ENCODE data around the gene MAEL. TPM values are rescaled to one million over a fixed set of nuclear protein-coding genes. Genes with fewer than 3 reads are reported as not detected.
A peak's percentile ranks its signal among the peaks of the same experiment; 100 is the strongest.

MAEL gene
- total RNA-seq (1 to 10 TPM; 3.2 to 7.5 (median 5.2) TPM), polyA plus RNA-seq (3.9 TPM)
- long read RNA-seq, donor 1, partial matches to known transcripts = 2 of 18 reads
- long read RNA-seq, donor 1, other reads (novel, unspliced or antisense) = 13 of 18 reads
- long read RNA-seq, donor 2, partial matches to known transcripts = 1 of 5 reads
- long read RNA-seq, donor 2, other reads (novel, unspliced or antisense) = 4 of 5 reads
- long read RNA-seq, donor 3, partial matches to known transcripts = 1 of 39 reads
- long read RNA-seq, donor 3, other reads (novel, unspliced or antisense) = 36 of 39 reads
- long read RNA-seq, donor 4, partial matches to known transcripts = 2 of 15 reads
- long read RNA-seq, donor 4, other reads (novel, unspliced or antisense) = 9 of 15 reads

DNA sequence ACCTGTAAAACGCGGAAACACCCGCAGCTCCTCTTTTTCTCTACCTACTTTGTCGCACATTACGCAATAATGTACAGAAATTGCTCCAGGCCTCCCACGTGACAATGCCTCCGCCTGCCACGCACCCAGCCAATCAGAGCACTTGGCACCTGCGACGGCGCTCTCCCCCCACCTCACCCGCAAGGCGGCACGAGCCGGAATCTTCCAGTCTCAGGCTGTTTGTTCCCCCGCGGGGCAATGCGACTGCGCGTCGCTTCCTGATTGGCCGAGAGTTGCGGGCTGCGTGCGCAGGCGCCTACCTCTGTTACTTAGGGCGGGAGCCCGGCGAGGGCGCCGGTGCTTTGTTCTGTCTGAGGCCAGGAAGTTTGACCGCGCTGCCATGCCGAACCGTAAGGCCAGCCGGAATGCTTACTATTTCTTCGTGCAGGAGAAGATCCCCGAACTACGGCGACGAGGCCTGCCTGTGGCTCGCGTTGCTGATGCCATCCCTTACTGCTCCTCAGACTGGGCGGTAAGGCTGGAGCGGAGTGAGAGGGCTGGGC, at the start of gene MAEL:
MAEL (plus strand) TSS at position 307 of the 542 bp plus-strand sequence; CDS start at position 380, 73 bp downstream.
- H3K4me3 ChIP-seq (ENCODE audit: low read length) = no peak within 1 kb of the TSS
- H3K9me3 ChIP-seq (ENCODE audit: control insufficient read depth, low read length) = no peaks in the 10 kb centered on the region
- DNase-seq = peak in 2 of 3 donors; percentile 34 to 46
- H3K27me3 ChIP-seq (ENCODE audit: control insufficient read depth, insufficient read depth) = no peaks in the 10 kb centered on the region
- 88% methylated on average over 45 of the region's 45 CpGs for WGBS
- ATAC-seq = no peak
- H3K4me1 ChIP-seq (ENCODE audit: control insufficient read depth, insufficient read depth, low read length) = no peaks in the 10 kb centered on the region
- H3K27ac ChIP-seq (ENCODE audit: low read length) = no peak within 1 kb of the TSS
- intact Hi-C loops (cut with DNase I) = no loop called here

- Histone ChIP-seq H3K27me3 (ENCODE audit: control insufficient read depth, insufficient read depth) (no peaks in the 10 kb centered on the region), H3K27ac (ENCODE audit: low read length) (no peak overlapping the region)
- WGBS = 74% methylated on average over 5 of the region's 5 CpGs
These were observed 49.2 kb upstream of the MAEL start for GRCh38 chr1:166939741-166940375.

GRCh38 chr1:166944186-166944967, 44.7 kb upstream of the MAEL start:
- no peaks in the 10 kb centered on the region for H3K27me3 ChIP-seq (ENCODE audit: control insufficient read depth, insufficient read depth)
- no peak for DNase-seq
- no peak overlapping the region for H3K4me3 ChIP-seq (ENCODE audit: low read length)
- 71% methylated on average over 5 of the region's 5 CpGs for WGBS
- no peak overlapping the region for H3K27ac ChIP-seq (ENCODE audit: low read length)
- intact Hi-C loops (cut with DNase I) = no loop called here
- H3K4me1 ChIP-seq (ENCODE audit: control insufficient read depth, insufficient read depth, low read length) = no peaks in the 10 kb centered on the region
- H3K9me3 ChIP-seq (ENCODE audit: control insufficient read depth, low read length) = no peaks in the 10 kb centered on the region
- ATAC-seq = no peak

More at GRCh38 chr1:166939741-166940375, 49.2 kb upstream of the MAEL start:
- ATAC-seq = no peak
- H3K9me3 ChIP-seq (ENCODE audit: control insufficient read depth, low read length) = no peaks in the 10 kb centered on the region
- no peak overlapping the region for H3K4me3 ChIP-seq (ENCODE audit: low read length)
- H3K4me1 ChIP-seq (ENCODE audit: control insufficient read depth, insufficient read depth, low read length) = no peaks in the 10 kb centered on the region
- intact Hi-C loops (cut with DNase I) = no loop called here
- no peak for DNase-seq

DNA sequence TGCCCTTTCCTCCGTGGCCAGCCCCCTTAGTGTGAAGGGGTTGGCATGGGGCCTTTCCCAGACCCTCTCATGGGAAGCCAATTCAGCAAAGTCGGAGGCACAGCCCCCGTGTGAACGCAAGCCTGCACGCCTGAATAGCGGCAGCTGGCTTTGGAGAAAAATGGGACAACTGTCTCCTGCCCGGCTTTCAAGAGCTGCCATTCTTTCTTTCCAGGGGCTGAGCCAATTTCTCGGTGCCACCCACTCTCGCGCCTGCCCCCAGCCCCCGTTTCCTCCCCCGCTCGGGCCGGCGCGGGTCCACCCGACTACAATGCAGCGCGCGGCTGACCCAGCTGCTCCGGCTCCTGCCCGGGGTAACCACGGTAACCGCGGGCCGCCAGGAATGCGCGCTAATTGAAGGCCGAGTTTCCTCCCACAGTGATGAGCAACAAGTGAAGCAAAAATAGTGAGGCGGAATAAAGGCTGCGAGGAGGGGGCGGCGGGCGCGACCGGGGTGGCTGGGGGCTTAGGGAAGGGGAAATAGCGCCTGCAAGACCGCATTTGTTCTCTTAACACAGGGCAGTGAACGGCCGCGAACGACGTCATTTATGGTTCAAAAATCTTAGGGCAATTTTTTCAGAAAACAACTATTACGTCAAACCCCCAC, 41.6 kb upstream of the MAEL start:
- H3K9me3 ChIP-seq (ENCODE audit: control insufficient read depth, low read length) = no peaks in the 10 kb centered on the region
- ATAC-seq (peak; percentile 74 to 77), DNase-seq (peak; percentile 44 to 72 (median 71))
- intact Hi-C loops (cut with DNase I) = no loop called here
- H3K4me3 ChIP-seq (ENCODE audit: low read length) = peak overlapping the region; percentile 23
- H3K27me3 ChIP-seq (ENCODE audit: control insufficient read depth, insufficient read depth) = no peaks in the 10 kb centered on the region
- no peaks in the 10 kb centered on the region for H3K4me1 ChIP-seq (ENCODE audit: control insufficient read depth, insufficient read depth, low read length)
- no peak overlapping the region for H3K27ac ChIP-seq (ENCODE audit: low read length)
- 6% methylated on average over 44 of the region's 44 CpGs for WGBS

DNA sequence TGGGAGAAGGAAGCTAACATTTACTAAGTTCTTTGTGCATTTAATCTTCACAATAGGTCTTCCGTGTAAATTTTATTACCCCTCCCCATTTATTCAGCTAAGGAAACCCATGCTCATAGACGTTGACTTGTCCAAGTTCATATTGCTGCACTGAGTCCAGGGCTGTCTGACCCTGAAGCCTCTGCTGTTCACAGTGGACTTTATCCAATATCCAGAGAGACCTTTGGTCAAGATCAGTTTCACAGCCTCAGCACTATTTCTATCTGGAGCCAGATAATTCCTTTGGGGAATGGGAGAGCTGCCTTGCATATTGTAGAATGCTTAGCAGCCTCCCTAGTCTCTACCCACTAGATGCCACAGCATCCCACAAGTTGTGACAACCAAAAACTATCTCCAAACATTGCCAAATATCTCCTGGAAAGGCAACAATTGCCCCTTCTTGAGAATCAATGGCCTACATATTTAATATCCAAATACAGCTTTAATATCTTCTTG, 40.2 kb upstream of the MAEL start:
- no peak for DNase-seq
- 81% methylated on average over 2 of the region's 2 CpGs for WGBS
- H3K4me1 ChIP-seq (ENCODE audit: control insufficient read depth, insufficient read depth, low read length) = no peaks in the 10 kb centered on the region
- no peaks in the 10 kb centered on the region for H3K27me3 ChIP-seq (ENCODE audit: control insufficient read depth, insufficient read depth)
- H3K4me3 ChIP-seq (ENCODE audit: low read length) = no peak overlapping the region
- H3K27ac ChIP-seq (ENCODE audit: low read length) = no peak overlapping the region
- no peaks in the 10 kb centered on the region for H3K9me3 ChIP-seq (ENCODE audit: control insufficient read depth, low read length)
- no peak for ATAC-seq
- intact Hi-C loops (cut with DNase I) = no loop called here

DNA sequence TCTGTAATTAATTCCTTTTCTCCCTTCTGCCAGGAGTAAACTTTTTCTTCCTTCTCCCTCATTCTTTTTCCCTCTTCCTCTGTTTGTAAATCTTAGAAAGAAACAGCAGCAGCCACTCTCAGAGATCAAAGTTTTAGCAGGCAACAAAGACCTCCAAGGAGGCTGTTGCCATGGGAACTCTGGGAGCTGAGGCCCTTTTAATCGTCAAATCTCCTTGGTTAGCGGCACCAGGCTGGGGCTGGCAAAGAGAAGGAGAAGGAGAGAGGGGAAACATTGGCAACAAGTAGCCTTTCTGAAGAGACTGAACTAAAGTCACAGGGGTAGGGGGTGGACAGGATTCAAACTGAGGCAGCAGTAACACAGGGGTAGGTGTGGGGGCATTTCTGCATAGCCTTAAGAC, 38.9 kb upstream of the MAEL start:
- H3K9me3 ChIP-seq (ENCODE audit: control insufficient read depth, low read length) = no peaks in the 10 kb centered on the region
- ATAC-seq (no peak), DNase-seq (no peak)
- no peak overlapping the region for H3K4me3 ChIP-seq (ENCODE audit: low read length)
- intact Hi-C loops (cut with DNase I) = no loop called here
- no peaks in the 10 kb centered on the region for H3K27me3 ChIP-seq (ENCODE audit: control insufficient read depth, insufficient read depth)
- H3K4me1 ChIP-seq (ENCODE audit: control insufficient read depth, insufficient read depth, low read length) = no peaks in the 10 kb centered on the region
- H3K27ac ChIP-seq (ENCODE audit: low read length) = no peak overlapping the region
- 79% methylated on average over 2 of the region's 2 CpGs for WGBS

- Histone ChIP-seq H3K27ac (ENCODE audit: low read length) (no peak overlapping the region), H3K4me1 (ENCODE audit: control insufficient read depth, insufficient read depth, low read length) (no peaks in the 10 kb centered on the region), H3K9me3 (ENCODE audit: control insufficient read depth, low read length) (no peaks in the 10 kb centered on the region), H3K27me3 (ENCODE audit: control insufficient read depth, insufficient read depth) (no peaks in the 10 kb centered on the region), H3K4me3 (ENCODE audit: low read length) (no peak overlapping the region)
- intact Hi-C loops (cut with DNase I) = no loop called here
- DNase-seq (no peak), ATAC-seq (no peak)
- WGBS = 84% methylated on average over 2 of the region's 2 CpGs
These were observed 38.0 kb upstream of the MAEL start for GRCh38 chr1:166951050-166951449.

DNA sequence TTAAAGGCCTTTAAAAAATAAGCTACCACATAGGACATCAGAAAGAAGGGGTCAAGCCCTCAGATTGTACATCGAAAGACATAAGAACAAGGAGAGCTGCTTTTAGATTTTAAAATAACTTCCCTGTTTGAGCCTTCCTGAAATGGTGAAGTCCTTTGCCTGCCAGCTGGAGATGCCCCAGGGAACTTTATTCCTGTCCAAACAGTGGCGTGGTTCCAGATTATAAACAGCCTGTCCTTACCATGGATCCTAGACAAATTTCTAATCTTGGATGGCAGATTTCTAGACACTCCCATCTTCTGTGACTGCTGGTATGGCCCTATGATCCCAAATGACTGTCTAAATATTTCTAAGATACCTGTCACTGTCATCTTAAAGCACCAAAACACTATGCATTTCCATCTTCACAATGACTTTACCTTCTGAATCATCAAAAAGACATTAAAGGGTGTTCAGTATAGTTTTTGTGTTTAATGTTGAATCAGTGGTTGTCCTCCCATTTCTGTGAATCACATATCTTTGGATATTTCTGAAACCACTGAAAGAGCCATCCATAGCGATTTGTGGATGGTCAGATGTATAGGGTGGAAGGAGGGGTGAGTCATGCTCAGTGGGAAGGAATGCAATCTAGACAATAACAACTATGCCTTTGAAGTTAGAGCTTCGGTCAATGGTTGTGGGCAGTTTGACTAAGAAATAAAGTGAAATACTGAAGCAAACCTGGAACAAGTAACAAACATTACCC, 36.9 kb upstream of the MAEL start:
- intact Hi-C loops (cut with DNase I) = no loop called here
- Histone ChIP-seq H3K4me1 (ENCODE audit: control insufficient read depth, insufficient read depth, low read length) (no peaks in the 10 kb centered on the region), H3K9me3 (ENCODE audit: control insufficient read depth, low read length) (no peaks in the 10 kb centered on the region), H3K4me3 (ENCODE audit: low read length) (no peak overlapping the region), H3K27me3 (ENCODE audit: control insufficient read depth, insufficient read depth) (no peaks in the 10 kb centered on the region), H3K27ac (ENCODE audit: low read length) (no peak overlapping the region)
- 49% methylated on average over 4 of the region's 4 CpGs for WGBS
- peak in 1 of 3 donors; percentile 59 for DNase-seq
- ATAC-seq = peak; percentile 59 to 61

GRCh38 chr1:166953491-166953890, 35.6 kb upstream of the MAEL start:
- intact Hi-C loops (cut with DNase I) = no loop called here

More at GRCh38 chr1:166953491-166953890, 35.6 kb upstream of the MAEL start:
- H3K27ac ChIP-seq (ENCODE audit: low read length) = no peak overlapping the region
- ATAC-seq (no peak), DNase-seq (no peak)
- H3K4me3 ChIP-seq (ENCODE audit: low read length) = no peak overlapping the region
- H3K9me3 ChIP-seq (ENCODE audit: control insufficient read depth, low read length) = no peaks in the 10 kb centered on the region
- no peaks in the 10 kb centered on the region for H3K27me3 ChIP-seq (ENCODE audit: control insufficient read depth, insufficient read depth)
- no peaks in the 10 kb centered on the region for H3K4me1 ChIP-seq (ENCODE audit: control insufficient read depth, insufficient read depth, low read length)

Measured in right cardiac atrium (tissue), 5 donors.